ENCODE data around the gene CDC42EP5.
A peak's percentile ranks its signal among the peaks of the same experiment; 100 is the strongest.

GRCh38 chr19:54473071-54473891 is at the start of gene CDC42EP5:
- TF ChIP-seq CTCF (IDR thresholded peaks at IDR 0.05) (0 out of 2 replicates have a peak, but pooled peaks have one; percentile 7), YY1 (IDR thresholded peaks at IDR 0.05; ENCODE audit: low read depth) (no peak), PBX3 (IDR thresholded peaks at IDR 0.05) (no peak), EZH2phosphoT487 (IDR thresholded peaks at IDR 0.05; ENCODE audit: borderline replicate concordance, low read depth) (no peak), FOXM1 (IDR thresholded peaks at IDR 0.05; ENCODE audit: low read depth) (no peak), EP300 (IDR thresholded peaks at IDR 0.05; ENCODE audit: borderline replicate concordance in 1 of 2, low read depth in 1 of 2, low read length in 1 of 2) (no peak), NFIC (IDR thresholded peaks at IDR 0.05; ENCODE audit: borderline replicate concordance) (no peak), RAD21 (IDR thresholded peaks at IDR 0.05; ENCODE audit: low read length) (no peak), REST (IDR thresholded peaks at IDR 0.05; ENCODE audit: low read depth, low read length) (0 out of 2 replicates have a peak, but pooled peaks have one; percentile 30), USF2 (IDR thresholded peaks at IDR 0.05; ENCODE audit: borderline replicate concordance, low read depth, low read length) (no peak), ZBTB33 (IDR thresholded peaks at IDR 0.05; ENCODE audit: borderline replicate concordance, low read depth) (no peak), GABPA (IDR thresholded peaks at IDR 0.05; ENCODE audit: low read depth) (no peak)
